HepG2 (cell line): ENCODE measurements around the gene HSPA1L. TPM values are rescaled to one million over a fixed set of nuclear protein-coding genes. Genes with fewer than 3 reads are reported as not detected.

Source experiments
- ASH2L ChIP-seq: fragments of 300-600, 200-600 bp; sonication (generic); IDR thresholded peaks from 2 replicates; pipeline ENCODE4 v1.7.0; 2017; ENCODE audit warnings: low read depth, mild to moderate bottlenecking, moderate library complexity, mixed read lengths, low read length; ENCODE audit not compliant: insufficient read length
- CEBPB ChIP-seq: IDR thresholded peaks from 2 replicates; pipeline ENCODE4 v1.6.1; 2011; ENCODE audit warnings: low read depth, low read length, improper control_type of control experiment, borderline replicate concordance
- DBP ChIP-seq: sonication (generic); formaldehyde crosslinking; IDR thresholded peaks from 2 replicates; pipeline ENCODE4 v1.4.0; 2020; ENCODE audit warnings: missing genetic modification reagents; ENCODE audit errors: not compliant biosample characterization
- GATA4 ChIP-seq: sonication (generic); IDR thresholded peaks from 2 replicates; pipeline ENCODE4 v1.6.1; 2016; ENCODE audit warnings: antibody characterized with exemption, low read depth, borderline replicate concordance
- HINFP ChIP-seq: sonication (generic); formaldehyde crosslinking; IDR thresholded peaks from 2 replicates; pipeline ENCODE4 v1.4.0; 2020; ENCODE audit warnings: low read depth, mild to moderate bottlenecking, missing genetic modification reagents
- HIVEP1 ChIP-seq: sonication (generic); formaldehyde crosslinking; IDR thresholded peaks from 2 replicates; pipeline ENCODE4 v1.4.0; 2020; ENCODE audit warnings: mild to moderate bottlenecking, missing genetic modification reagents
- KLF15 ChIP-seq: sonication (generic); formaldehyde crosslinking; IDR thresholded peaks from 2 replicates; pipeline ENCODE4 v1.8.1; 2023; ENCODE audit warnings: borderline replicate concordance, mild to moderate bottlenecking, inconsistent platforms, missing genetic modification reagents, mixed read lengths
- KLF16 ChIP-seq, 2 experiments: sonication (generic) in 1 of 2; formaldehyde crosslinking in 1 of 2; IDR thresholded peaks; 2 replicates each; pipeline versions ENCODE4 v1.6.1 to v1.8.0; 2016 to 2023; ENCODE audit warnings: missing genetic modification reagents in 2 of 2, missing compliant biosample characterization in 1 of 2
- PAXIP1 ChIP-seq: sonication (generic); formaldehyde crosslinking; conservative IDR thresholded peaks from 2 replicates; pipeline ENCODE4 v1.4.0; 2020; ENCODE audit warnings: mild to moderate bottlenecking, missing genetic modification reagents, moderate library complexity
- SAFB2 ChIP-seq: sonication (generic); formaldehyde crosslinking; IDR thresholded peaks from 2 replicates; pipeline ENCODE4 v1.5.1; 2020; ENCODE audit warnings: missing genetic modification reagents, low read depth, mild to moderate bottlenecking, borderline replicate concordance
- SCMH1 ChIP-seq: sonication (generic); formaldehyde crosslinking; IDR thresholded peaks from 2 replicates; pipeline ENCODE4 v1.9.0; 2021; ENCODE audit warnings: missing genetic modification reagents, mild to moderate bottlenecking, borderline replicate concordance
- TAF1 ChIP-seq: sonication (generic); formaldehyde crosslinking; IDR thresholded peaks from 2 replicates; pipeline ENCODE4 v1.4.0; 2020; ENCODE audit warnings: missing genetic modification reagents
- TBP ChIP-seq: sonication (generic); formaldehyde crosslinking; IDR thresholded peaks from 2 replicates; pipeline ENCODE4 v1.5.0; 2020; ENCODE audit warnings: missing genetic modification reagents
- TFDP1 ChIP-seq: IDR thresholded peaks from 2 replicates; pipeline ENCODE4 v1.6.1; 2016; ENCODE audit warnings: missing compliant biosample characterization, missing genetic modification reagents, borderline replicate concordance
- ZFP41 ChIP-seq: sonication (generic); formaldehyde crosslinking; IDR thresholded peaks from 2 replicates; pipeline ENCODE4 v1.4.0; 2020; ENCODE audit warnings: mild to moderate bottlenecking, missing genetic modification reagents, borderline replicate concordance
- ZNF30 ChIP-seq: sonication (generic); formaldehyde crosslinking; IDR thresholded peaks from 2 replicates; pipeline ENCODE4 v1.5.0; 2020; ENCODE audit warnings: mild to moderate bottlenecking, missing genetic modification reagents
- ZNF512B ChIP-seq: sonication (generic); formaldehyde crosslinking; IDR thresholded peaks from 2 replicates; pipeline ENCODE4 v1.5.1; 2020; ENCODE audit warnings: missing genetic modification reagents, mild to moderate bottlenecking, borderline replicate concordance
- ZNF598 ChIP-seq: sonication (generic); formaldehyde crosslinking; IDR thresholded peaks from 2 replicates; pipeline ENCODE4 v1.5.1; 2020; ENCODE audit warnings: mild to moderate bottlenecking, missing genetic modification reagents, borderline replicate concordance
- polyA plus RNA-seq, 8 experiments: library from polyadenylated mRNA; depleted of rRNA in 3 of 8; stranded (reverse) in 7 of 8; unstranded in 1 of 8; fragments of >200 nt; fragmentation: Illumina TruSeq in 4 of 8; extraction: Trizol in 4 of 8; gene quantifications; 2 replicates each; pipeline versions ENCODE4 v1.2.1 to v1.2.3, GENCODE V29; 2011 to 2016; ENCODE audit warnings: low read depth in 4 of 8, missing spikeins in 1 of 8, mixed read lengths in 1 of 8; ENCODE audit not compliant: insufficient read depth in 1 of 8
- total RNA-seq, 5 experiments: library from RNA; depleted of rRNA; stranded (reverse); fragments of >200 nt; fragmentation: Illumina TruSeq; extraction: Trizol; gene quantifications; 2 replicates each; pipeline ENCODE4 v1.2.3, GENCODE V29; 2016; ENCODE audit warnings: low read depth in 1 of 5

HSPA1L gene
- total and polyA plus RNA-seq, 2 of the 13 experiments (the other 11 are each of a cell fraction or from before 2014, with no cell fraction given), result 0.55 to 1.0 TPM

GRCh38 chr6:31795616-31796298 lies 19.3 kb downstream of the HSPA1L start, which contains the start of gene VARS1 (continued):
- TF ChIP-seq PAXIP1 (CRISPR knock-in tag), result 0 out of 2 replicates have a peak, but pooled peaks have one; percentile 43
- TF ChIP-seq TFDP1, result peak; percentile 68; the same call in 1 of the 2 replicates
- no peak for TF ChIP-seq KLF15 (CRISPR knock-in tag)
- TF ChIP-seq CEBPB, result no peak
- TF ChIP-seq ZNF598 (CRISPR knock-in tag), result peak; percentile 65; the same call in 1 of the 2 replicates
- TF ChIP-seq ZFP41 (CRISPR knock-in tag), result peak; percentile 35; the same call in 1 of the 2 replicates
- TF ChIP-seq ZNF512B (CRISPR knock-in tag), result no peak
- TF ChIP-seq KLF16 (CRISPR knock-in tag; IDR thresholded peaks at IDR 0.05), result 0 out of 4 replicates have a peak, but pooled peaks of 1 of the 2 experiments have one; percentile 37
- no peak for TF ChIP-seq GATA4
- TF ChIP-seq SAFB2 (CRISPR knock-in tag), result peak; percentile 78
- peak; percentile 87 for TF ChIP-seq HINFP (CRISPR knock-in tag)
- TF ChIP-seq ZNF30, result no peak
- TF ChIP-seq TBP, result peak; percentile 34; the same call in 1 of the 2 replicates
- no peak for TF ChIP-seq SCMH1 (CRISPR knock-in tag)
- TF ChIP-seq ASH2L, result peak; percentile 44
- no peak for TF ChIP-seq DBP (CRISPR knock-in tag)
- TF ChIP-seq HIVEP1 (CRISPR knock-in tag), result peak; percentile 72; the same call in 1 of the 2 replicates
- TF ChIP-seq TAF1 (CRISPR knock-in tag), result peak; percentile 78
